Liver (tissue), 3 donors: ENCODE results near the gene STMP1.
"Not testable (repeated sequence)": the region's sequence is repeated elsewhere in the genome, so short reads cannot be mapped to it uniquely, and the experiment has no call there.

Experiments used
- CTCF ChIP-seq: fragments of 150-350 bp; IDR thresholded peaks from 2 replicates; pipeline ENCODE4 v1.5.1; 2017; ENCODE audit warnings: improper control_type of control experiment, low read depth, low read length; ENCODE audit not compliant: missing input control
- GABPA ChIP-seq, 2 donors: IDR thresholded peaks in 1 of 2; conservative IDR thresholded peaks in 1 of 2; 2 replicates each; pipeline ENCODE4 v1.6.1; 2016; ENCODE audit warnings: antibody characterized with exemption in 2 of 2, mild to moderate bottlenecking in 1 of 2, moderate library complexity in 1 of 2
- MAX ChIP-seq: IDR thresholded peaks from 2 replicates; pipeline ENCODE4 v1.6.1; 2016; ENCODE audit warnings: antibody characterized with exemption
- donor health status: healthy.
- donor health status: healthy.

GRCh38 chr7:135639690-135640089, 22.6 kb upstream of the STMP1 start:
- not testable (repeated sequence) for TF ChIP-seq CTCF; GABPA (IDR thresholded peaks at IDR 0.05 in 1 of 2, conservative IDR thresholded peaks at IDR 0.05 in 1 of 2); MAX
